ENCODE measurements around the gene SHROOM2. TPM values are rescaled to one million over a fixed set of nuclear protein-coding genes. Genes with fewer than 3 reads are reported as not detected.

The SHROOM2 gene
- total RNA-seq, 2 donors from 2014 or later = 14.4 to 15.4 TPM

GRCh38 chrX:9802737-9803136 lies 16.5 kb downstream of the SHROOM2 start:
- Histone ChIP-seq H3K36me3 (ENCODE audit: control insufficient read depth, insufficient read depth, low read length) (no peaks in the 10 kb centered on the region), H3K4me1 (ENCODE audit: control insufficient read depth, insufficient read depth, low read length) (no peaks in the 10 kb centered on the region), H3K27me3 (ENCODE audit: control insufficient read depth, insufficient read depth, low read length, poor library complexity, severe bottlenecking) (no peaks in the 10 kb centered on the region), H3K27ac (ENCODE audit: low read depth, low read length) (no peak overlapping the region), H3K4me3 (ENCODE audit: low read length) (no peak overlapping the region), H3K9me3 (ENCODE audit: control insufficient read depth, low read length) (peaks cover 6% of the 10 kb centered on the region), H3K9ac (ENCODE audit: extremely low read depth, low read length, poor library complexity, severe bottlenecking) (no peak overlapping the region)
- 95% methylated on average over 4 of the region's 4 CpGs; no CpG with 5 or more reads in 1 of the 2 experiments for WGBS, 2 experiments (ENCODE audit: insufficient coverage in 1 of 2, insufficient read length in 1 of 2)
- no peaks in the 10 kb centered on the region for H3K27me3 Mint-ChIP-seq (ENCODE audit: insufficient read depth)
- no peak for TF ChIP-seq CTCF (conservative IDR thresholded peaks at IDR 0.05)
- peaks cover 7% of the 10 kb centered on the region for H3K36me3 Mint-ChIP-seq (ENCODE audit: low read depth)
- no peak for DNase-seq
- no peak overlapping the region for H3K27ac Mint-ChIP-seq
- H3K4me1 Mint-ChIP-seq = peaks cover 3% of the 10 kb centered on the region
- peaks cover 49% of the 10 kb centered on the region for H3K9me3 Mint-ChIP-seq
- no peak overlapping the region for H3K4me3 Mint-ChIP-seq

GRCh38 chrX:9804444-9804843 lies 18.2 kb downstream of the SHROOM2 start:
- Mint-ChIP-seq H3K9me3 (peaks cover 46% of the 10 kb centered on the region), H3K4me1 (peaks cover 5% of the 10 kb centered on the region), H3K4me3 (no peak overlapping the region), H3K27me3 (ENCODE audit: insufficient read depth) (no peaks in the 10 kb centered on the region), H3K36me3 (ENCODE audit: low read depth) (peaks cover 11% of the 10 kb centered on the region), H3K27ac (no peak overlapping the region)
- no peak overlapping the region for H3K4me3 ChIP-seq (ENCODE audit: low read length)
- peaks cover 6% of the 10 kb centered on the region for H3K9me3 ChIP-seq (ENCODE audit: control insufficient read depth, low read length)
- 92 to 100% methylated on average over 2 to 5 of the region's 5 CpGs for WGBS, 2 experiments (ENCODE audit: insufficient coverage in 1 of 2, insufficient read length in 1 of 2)
- H3K27me3 ChIP-seq (ENCODE audit: control insufficient read depth, insufficient read depth, low read length, poor library complexity, severe bottlenecking) = no peaks in the 10 kb centered on the region
- no peak for DNase-seq
- TF ChIP-seq CTCF (conservative IDR thresholded peaks at IDR 0.05) = no peak
- no peak overlapping the region for H3K9ac ChIP-seq (ENCODE audit: extremely low read depth, low read length, poor library complexity, severe bottlenecking)
- H3K36me3 ChIP-seq (ENCODE audit: control insufficient read depth, insufficient read depth, low read length) = no peaks in the 10 kb centered on the region
- H3K4me1 ChIP-seq (ENCODE audit: control insufficient read depth, insufficient read depth, low read length) = no peaks in the 10 kb centered on the region
- H3K27ac ChIP-seq (ENCODE audit: low read depth, low read length) = no peak overlapping the region

GRCh38 chrX:9805956-9806355 lies 19.7 kb downstream of the SHROOM2 start:
- H3K9me3 Mint-ChIP-seq = peaks cover 43% of the 10 kb centered on the region
- no peaks in the 10 kb centered on the region for H3K4me1 ChIP-seq (ENCODE audit: control insufficient read depth, insufficient read depth, low read length)
- H3K27me3 ChIP-seq (ENCODE audit: control insufficient read depth, insufficient read depth, low read length, poor library complexity, severe bottlenecking) = no peaks in the 10 kb centered on the region
- H3K36me3 Mint-ChIP-seq (ENCODE audit: low read depth) = peaks cover 7% of the 10 kb centered on the region
- H3K36me3 ChIP-seq (ENCODE audit: control insufficient read depth, insufficient read depth, low read length) = no peaks in the 10 kb centered on the region
- H3K9me3 ChIP-seq (ENCODE audit: control insufficient read depth, low read length) = no peaks in the 10 kb centered on the region
- H3K4me3 Mint-ChIP-seq = no peak overlapping the region
- no peak for TF ChIP-seq CTCF (conservative IDR thresholded peaks at IDR 0.05)
- H3K27me3 Mint-ChIP-seq (ENCODE audit: insufficient read depth) = no peaks in the 10 kb centered on the region
- peaks cover 10% of the 10 kb centered on the region for H3K4me1 Mint-ChIP-seq
- no peak overlapping the region for H3K27ac ChIP-seq (ENCODE audit: low read depth, low read length)
- no peak overlapping the region for H3K4me3 ChIP-seq (ENCODE audit: low read length)
- DNase-seq = no peak
- H3K27ac Mint-ChIP-seq = no peak overlapping the region
- no peak overlapping the region for H3K9ac ChIP-seq (ENCODE audit: extremely low read depth, low read length, poor library complexity, severe bottlenecking)
- WGBS, 2 experiments (ENCODE audit: insufficient coverage in 1 of 2, insufficient read length in 1 of 2) = 97% methylated on average over 6 of the region's 7 CpGs; no CpG with 5 or more reads in 1 of the 2 experiments
